Measurements from ENCODE around the gene PRR20A. TPM values are rescaled to one million over a fixed set of nuclear protein-coding genes. Genes with fewer than 3 reads are reported as not detected.
"Not testable (repeated sequence)": the region's sequence is repeated elsewhere in the genome, so short reads cannot be mapped to it uniquely, and the experiment has no call there.

PRR20A gene
- not detected for polyA plus RNA-seq (2013)

GRCh38 chr13:57140235-57140968 lies at the start of gene PRR20A:
Gene PRR20A, plus strand, starts transcription at chr13:57140918. Its CDS starts 387 bp downstream, at chr13:57141305.
- CTCF ChIA-PET; DNase-seq; H3K4me1 ChIP-seq (ENCODE audit: control extremely low read depth in 1 of 4, control insufficient read depth in 4 of 4, insufficient read depth in 4 of 4, low read length in 3 of 4); H3K36me3 ChIP-seq (ENCODE audit: control insufficient read depth in 4 of 4, insufficient read depth in 4 of 4, low read length in 3 of 4); H3K27me3 ChIP-seq (replicated peaks in 2 of 5; ENCODE audit: control insufficient read depth in 4 of 5, insufficient read depth in 5 of 5, low read length in 4 of 5); H3K9me3 ChIP-seq (ENCODE audit: control extremely low read depth in 1 of 5, control insufficient read depth in 4 of 5, insufficient read depth in 2 of 5, low read depth in 1 of 5, low read length in 4 of 5); H3K4me3 ChIP-seq (ENCODE audit: control insufficient read depth in 1 of 7, extremely low read depth in 1 of 7, insufficient read depth in 4 of 7, low read depth in 2 of 7, low read length in 6 of 7); H3K27ac ChIP-seq (ENCODE audit: insufficient read depth in 1 of 2, low read depth in 1 of 2, low read length in 2 of 2, poor library complexity in 1 of 2, severe bottlenecking in 2 of 2); POLR2A ChIA-PET: not testable (repeated sequence)
- whole genome bisulfite sequencing (ENCODE audit: insufficient coverage), result no CpG with 5 or more reads among the region's 34 CpGs

DNA sequence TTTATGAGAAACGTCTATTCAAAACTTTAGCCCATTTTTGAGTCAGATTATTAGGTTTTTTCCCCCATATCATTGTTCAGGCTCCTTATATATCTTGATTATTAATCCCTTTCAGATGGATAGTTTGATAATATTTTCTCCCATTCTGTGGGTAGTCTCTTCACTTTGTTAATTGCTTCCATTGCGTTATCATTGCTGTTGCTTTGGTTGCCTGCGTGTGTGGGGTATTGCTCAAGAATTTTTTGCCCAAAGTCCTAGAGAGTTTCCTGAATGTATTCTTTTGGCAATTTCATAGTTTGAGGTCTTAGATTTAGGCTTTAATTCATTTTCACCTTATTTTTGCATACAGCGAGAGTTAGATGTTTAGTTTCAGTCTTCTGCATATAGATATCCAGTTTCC lies 25.8 kb upstream of the PRR20A start:
- Histone ChIP-seq H3K4me1 (ENCODE audit: control extremely low read depth in 1 of 4, control insufficient read depth in 4 of 4, insufficient read depth in 4 of 4, low read length in 3 of 4) (no peaks in the 10 kb centered on the region), H3K36me3 (ENCODE audit: control insufficient read depth in 4 of 4, insufficient read depth in 4 of 4, low read length in 3 of 4) (no peaks in the 10 kb centered on the region), H3K4me3 (ENCODE audit: control insufficient read depth in 1 of 7, extremely low read depth in 1 of 7, insufficient read depth in 4 of 7, low read depth in 2 of 7, low read length in 6 of 7) (no peak overlapping the region), H3K27ac (ENCODE audit: insufficient read depth in 1 of 2, low read depth in 1 of 2, low read length in 2 of 2, poor library complexity in 1 of 2, severe bottlenecking in 2 of 2) (no peak overlapping the region), H3K9me3 (ENCODE audit: control extremely low read depth in 1 of 5, control insufficient read depth in 4 of 5, insufficient read depth in 2 of 5, low read depth in 1 of 5, low read length in 4 of 5) (no peaks in the 10 kb centered on the region), H3K27me3 (replicated peaks in 2 of 5; ENCODE audit: control insufficient read depth in 4 of 5, insufficient read depth in 5 of 5, low read length in 4 of 5) (no peaks in the 10 kb centered on the region)
- POLR2A ChIA-PET, result no interaction called here
- WGBS (ENCODE audit: insufficient coverage), result no CpG with 5 or more reads among the region's 4 CpGs
- CTCF ChIA-PET, result no interaction called here
- no peak for DNase-seq

DNA sequence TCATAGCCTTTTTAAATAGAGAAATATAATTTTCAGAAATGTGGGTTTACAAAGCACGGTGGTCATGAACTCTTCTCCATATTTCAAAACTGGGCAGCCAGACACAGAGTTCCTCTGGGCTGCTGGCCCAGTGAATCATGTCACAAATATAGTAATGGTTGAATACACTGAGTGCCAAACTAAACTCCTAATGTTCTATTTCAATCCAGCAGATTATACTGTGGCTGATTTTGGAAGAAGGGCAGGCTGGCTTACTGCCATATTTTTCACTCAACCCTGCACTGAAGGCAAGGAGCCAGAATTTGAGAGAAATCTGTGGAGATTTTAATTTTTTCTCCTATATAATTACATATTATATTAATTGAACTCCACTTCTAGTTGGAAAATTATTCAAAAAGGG lies 17.0 kb upstream of the PRR20A start:
- Histone ChIP-seq H3K27me3 (replicated peaks in 2 of 5; ENCODE audit: control insufficient read depth in 4 of 5, insufficient read depth in 5 of 5, low read length in 4 of 5) (no peaks in the 10 kb centered on the region), H3K4me1 (ENCODE audit: control extremely low read depth in 1 of 4, control insufficient read depth in 4 of 4, insufficient read depth in 4 of 4, low read length in 3 of 4) (no peaks in the 10 kb centered on the region), H3K27ac (ENCODE audit: insufficient read depth in 1 of 2, low read depth in 1 of 2, low read length in 2 of 2, poor library complexity in 1 of 2, severe bottlenecking in 2 of 2) (no peak overlapping the region), H3K36me3 (ENCODE audit: control insufficient read depth in 4 of 4, insufficient read depth in 4 of 4, low read length in 3 of 4) (no peaks in the 10 kb centered on the region), H3K4me3 (ENCODE audit: control insufficient read depth in 1 of 7, extremely low read depth in 1 of 7, insufficient read depth in 4 of 7, low read depth in 2 of 7, low read length in 6 of 7) (no peak overlapping the region), H3K9me3 (ENCODE audit: control extremely low read depth in 1 of 5, control insufficient read depth in 4 of 5, insufficient read depth in 2 of 5, low read depth in 1 of 5, low read length in 4 of 5) (no peaks in the 10 kb centered on the region)
- WGBS (ENCODE audit: insufficient coverage), result 100% methylated on average over 1 of the region's 1 CpG
- ChIA-PET POLR2A (no interaction called here), CTCF (no interaction called here)
- no peak for DNase-seq

DNA sequence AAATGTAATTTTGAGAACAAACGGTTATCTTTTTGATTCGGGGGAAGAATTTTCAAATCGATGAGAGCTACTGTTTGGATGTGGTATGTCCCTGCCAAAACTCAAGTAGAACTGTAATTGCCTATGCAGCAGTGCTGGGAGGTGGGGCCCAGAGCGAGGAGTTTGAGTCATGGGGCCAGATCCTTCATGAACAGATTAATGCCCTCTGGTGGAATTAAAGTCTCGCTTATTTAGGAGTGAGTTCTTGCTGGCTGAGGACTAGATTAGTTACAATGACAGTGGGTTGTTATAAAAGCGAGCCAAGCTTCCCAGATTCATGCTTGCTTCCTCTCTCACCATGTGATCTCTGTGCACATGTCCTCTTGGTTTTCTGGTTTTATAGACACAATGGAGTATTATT lies 11.8 kb upstream of the PRR20A start:
- 98% methylated on average over 5 of the region's 6 CpGs for WGBS (ENCODE audit: insufficient coverage)
- DNase-seq, result no peak
- no peaks in the 10 kb centered on the region for H3K9me3 ChIP-seq (ENCODE audit: control extremely low read depth in 1 of 5, control insufficient read depth in 4 of 5, insufficient read depth in 2 of 5, low read depth in 1 of 5, low read length in 4 of 5)
- H3K27ac ChIP-seq (ENCODE audit: insufficient read depth in 1 of 2, low read depth in 1 of 2, low read length in 2 of 2, poor library complexity in 1 of 2, severe bottlenecking in 2 of 2), result no peak overlapping the region
- H3K4me3 ChIP-seq (ENCODE audit: control insufficient read depth in 1 of 7, extremely low read depth in 1 of 7, insufficient read depth in 4 of 7, low read depth in 2 of 7, low read length in 6 of 7), result no peak overlapping the region
- H3K36me3 ChIP-seq (ENCODE audit: control insufficient read depth in 4 of 4, insufficient read depth in 4 of 4, low read length in 3 of 4), result no peaks in the 10 kb centered on the region
- ChIA-PET POLR2A (no interaction called here), CTCF (interaction anchor here (1.6 kb wide), 1 partner anchor 10 kb away, joined by 3 read pairs; no protein-coding TSS in a partner anchor)
- H3K4me1 ChIP-seq (ENCODE audit: control extremely low read depth in 1 of 4, control insufficient read depth in 4 of 4, insufficient read depth in 4 of 4, low read length in 3 of 4), result no peaks in the 10 kb centered on the region
- no peaks in the 10 kb centered on the region for H3K27me3 ChIP-seq (replicated peaks in 2 of 5; ENCODE audit: control insufficient read depth in 4 of 5, insufficient read depth in 5 of 5, low read length in 4 of 5)

- H3K4me1 ChIP-seq (ENCODE audit: control extremely low read depth in 1 of 4, control insufficient read depth in 4 of 4, insufficient read depth in 4 of 4, low read length in 3 of 4), result no peaks in the 10 kb centered on the region
- POLR2A ChIA-PET, result no interaction called here
- WGBS (ENCODE audit: insufficient coverage), result 74% methylated on average over 2 of the region's 2 CpGs
- no peaks in the 10 kb centered on the region for H3K9me3 ChIP-seq (ENCODE audit: control extremely low read depth in 1 of 5, control insufficient read depth in 4 of 5, insufficient read depth in 2 of 5, low read depth in 1 of 5, low read length in 4 of 5)
- DNase-seq, result no peak
- no peaks in the 10 kb centered on the region for H3K36me3 ChIP-seq (ENCODE audit: control insufficient read depth in 4 of 4, insufficient read depth in 4 of 4, low read length in 3 of 4)
- H3K27ac ChIP-seq (ENCODE audit: insufficient read depth in 1 of 2, low read depth in 1 of 2, low read length in 2 of 2, poor library complexity in 1 of 2, severe bottlenecking in 2 of 2), result no peak overlapping the region
- no peak overlapping the region for H3K4me3 ChIP-seq (ENCODE audit: control insufficient read depth in 1 of 7, extremely low read depth in 1 of 7, insufficient read depth in 4 of 7, low read depth in 2 of 7, low read length in 6 of 7)
- CTCF ChIA-PET, result no interaction called here
- H3K27me3 ChIP-seq (replicated peaks in 2 of 5; ENCODE audit: control insufficient read depth in 4 of 5, insufficient read depth in 5 of 5, low read length in 4 of 5), result no peaks in the 10 kb centered on the region
Observed at GRCh38 chr13:57136093-57136492, 4.6 kb upstream of the PRR20A start.

DNA sequence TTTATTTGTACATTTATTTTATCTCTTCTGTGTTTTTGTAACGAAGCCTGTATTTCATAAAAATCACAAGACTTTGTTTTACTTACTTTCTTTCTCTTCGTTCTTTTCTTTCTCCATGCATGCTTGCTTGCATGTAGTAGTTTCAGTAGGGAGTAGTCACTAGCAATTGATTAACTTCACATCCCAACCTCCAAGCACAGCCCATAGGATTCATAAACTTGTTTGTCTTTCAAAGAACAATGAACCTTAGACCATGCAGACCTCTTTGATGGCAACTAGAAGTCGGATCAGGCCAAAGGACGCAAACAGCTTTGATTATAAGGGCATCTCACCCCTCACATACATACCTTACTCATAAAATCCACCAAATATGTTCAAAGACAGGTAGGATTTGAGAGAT lies 3.1 kb upstream of the PRR20A start:
- Histone ChIP-seq H3K27ac (ENCODE audit: insufficient read depth in 1 of 2, low read depth in 1 of 2, low read length in 2 of 2, poor library complexity in 1 of 2, severe bottlenecking in 2 of 2) (no peak overlapping the region), H3K27me3 (replicated peaks in 2 of 5; ENCODE audit: control insufficient read depth in 4 of 5, insufficient read depth in 5 of 5, low read length in 4 of 5) (no peaks in the 10 kb centered on the region), H3K4me3 (ENCODE audit: control insufficient read depth in 1 of 7, extremely low read depth in 1 of 7, insufficient read depth in 4 of 7, low read depth in 2 of 7, low read length in 6 of 7) (no peak overlapping the region), H3K36me3 (ENCODE audit: control insufficient read depth in 4 of 4, insufficient read depth in 4 of 4, low read length in 3 of 4) (no peaks in the 10 kb centered on the region), H3K9me3 (ENCODE audit: control extremely low read depth in 1 of 5, control insufficient read depth in 4 of 5, insufficient read depth in 2 of 5, low read depth in 1 of 5, low read length in 4 of 5) (no peaks in the 10 kb centered on the region), H3K4me1 (ENCODE audit: control extremely low read depth in 1 of 4, control insufficient read depth in 4 of 4, insufficient read depth in 4 of 4, low read length in 3 of 4) (no peaks in the 10 kb centered on the region)
- DNase-seq, result no peak
- ChIA-PET POLR2A (no interaction called here), CTCF (no interaction called here)
- WGBS (ENCODE audit: insufficient coverage), result no CpG with 5 or more reads among the region's 4 CpGs

GRCh38 chr13:57138988-57139387 lies 1.7 kb upstream of the PRR20A start:
- Histone ChIP-seq H3K36me3 (ENCODE audit: control insufficient read depth in 4 of 4, insufficient read depth in 4 of 4, low read length in 3 of 4) (no peaks in the 10 kb centered on the region), H3K4me3 (ENCODE audit: control insufficient read depth in 1 of 7, extremely low read depth in 1 of 7, insufficient read depth in 4 of 7, low read depth in 2 of 7, low read length in 6 of 7) (no peak overlapping the region), H3K27me3 (replicated peaks in 2 of 5; ENCODE audit: control insufficient read depth in 4 of 5, insufficient read depth in 5 of 5, low read length in 4 of 5) (no peaks in the 10 kb centered on the region), H3K27ac (ENCODE audit: insufficient read depth in 1 of 2, low read depth in 1 of 2, low read length in 2 of 2, poor library complexity in 1 of 2, severe bottlenecking in 2 of 2) (no peak overlapping the region), H3K4me1 (ENCODE audit: control extremely low read depth in 1 of 4, control insufficient read depth in 4 of 4, insufficient read depth in 4 of 4, low read length in 3 of 4) (no peaks in the 10 kb centered on the region), H3K9me3 (ENCODE audit: control extremely low read depth in 1 of 5, control insufficient read depth in 4 of 5, insufficient read depth in 2 of 5, low read depth in 1 of 5, low read length in 4 of 5) (no peaks in the 10 kb centered on the region)
- ChIA-PET POLR2A (no interaction called here), CTCF (no interaction called here)
- no peak for DNase-seq
- no CpG with 5 or more reads among the region's 5 CpGs for WGBS (ENCODE audit: insufficient coverage)

Data from common myeloid progenitor, CD34-positive (primary cell).